DMS53 treated with DMSO at 0.1 percent for 48 hours (cell line): ENCODE results near the gene TMED8.
"Not testable (repeated sequence)": the region's sequence is repeated elsewhere in the genome, so short reads cannot be mapped to it uniquely, and the experiment has no call there.

ENCODE experiments used
- DNase-seq: peaks from one replicate; lab custom pipeline; 2025; ENCODE audit not compliant: unreplicated experiment; lab: John Stamatoyannopoulos, UW

Gene TMED8

GRCh38 chr14:77376771-77377501 is at the start of gene TMED8, which contains the start of gene SAMD15:
TSS of gene TMED8 (minus strand) at chr14:77377094. CDS start at chr14:77377053, 41 bp downstream.
TSS of gene SAMD15 (plus strand) at chr14:77377379. CDS start at chr14:77377419, 40 bp downstream.
- DNase-seq = peak; percentile 58

- no peak for DNase-seq
These were observed 49.5 kb upstream of the TMED8 start for GRCh38 chr14:77426396-77426795.

- no peak for DNase-seq
These were observed 48.0 kb upstream of the TMED8 start for GRCh38 chr14:77424862-77425261.

GRCh38 chr14:77423423-77423822 is 46.5 kb upstream of the TMED8 start, which contains the start of gene NOXRED1:
TSS of gene NOXRED1 (minus strand) at chr14:77423523. CDS start at chr14:77422889, 634 bp downstream.
- DNase-seq = no peak

- no peak for DNase-seq
These were observed 44.3 kb upstream of the TMED8 start for GRCh38 chr14:77421201-77421600.

- no peak for DNase-seq
These were observed 39.9 kb upstream of the TMED8 start for GRCh38 chr14:77416836-77417235.

GRCh38 chr14:77416098-77416497 is 39.2 kb upstream of the TMED8 start:
- not testable (repeated sequence) for DNase-seq

- DNase-seq = not testable (repeated sequence)
These were observed 38.6 kb upstream of the TMED8 start for GRCh38 chr14:77415403-77416030.

- DNase-seq = no peak
These were observed 32.2 kb upstream of the TMED8 start for GRCh38 chr14:77409131-77409533.

- DNase-seq = no peak
These were observed 30.3 kb upstream of the TMED8 start for GRCh38 chr14:77407158-77407557.

GRCh38 chr14:77406718-77407117 is 29.8 kb upstream of the TMED8 start:
- DNase-seq = no peak

GRCh38 chr14:77406086-77406485 is 29.2 kb upstream of the TMED8 start:
- no peak for DNase-seq

GRCh38 chr14:77403768-77404167 is 26.9 kb upstream of the TMED8 start:
- no peak for DNase-seq

- DNase-seq = no peak
These were observed 23.3 kb upstream of the TMED8 start for GRCh38 chr14:77400216-77400615.

GRCh38 chr14:77390188-77390587 is 13.3 kb upstream of the TMED8 start:
- peak; percentile 9 for DNase-seq

- DNase-seq = no peak
These were observed 1.8 kb upstream of the TMED8 start for GRCh38 chr14:77378701-77379100.

GRCh38 chr14:77377502-77377844 is 579 bp upstream of the TMED8 start:
- no peak for DNase-seq

- DNase-seq = no peak
These were observed 722 bp downstream of the TMED8 start for GRCh38 chr14:77375973-77376770.

- no peak for DNase-seq
These were observed 1.5 kb downstream of the TMED8 start for GRCh38 chr14:77375164-77375950.

- no peak for DNase-seq
These were observed 4.5 kb downstream of the TMED8 start for GRCh38 chr14:77372304-77372841.

- DNase-seq = no peak
These were observed 7.6 kb downstream of the TMED8 start for GRCh38 chr14:77369285-77369684.
